ENCODE results near the gene CALCA. TPM values are rescaled to one million over a fixed set of nuclear protein-coding genes. Genes with fewer than 3 reads are reported as not detected.
A peak's percentile ranks its signal among the peaks of the same experiment; 100 is the strongest.

Gene CALCA
- total RNA-seq, 4 donors from 2014 or later = not detected

- 9% methylated on average over 44 of the region's 64 CpGs; no CpG with 5 or more reads in 1 of the 2 donors for WGBS, 2 donors (ENCODE audit: low coverage in 1 of 2)
- intact Hi-C loops (cut with DNase I; ENCODE audit: low total_unique reads) = no loop called here
- H3K4me3 ChIP-seq = peak overlapping the region in 2 of 4 donors; percentile 3 to 30
- peaks cover 3 to 37% (median 24%) of the 10 kb centered on the region in 4 donors for H3K4me1 ChIP-seq
- in situ Hi-C loops (cut with MboI; ENCODE audit: low pct_ligation_motif_present in 1 of 4, low pct_unique_long_range_greater_than_20kb in 1 of 4, low sequenced_read_pairs in 3 of 4) = no loop called here
- no peak for TF ChIP-seq CTCF (IDR thresholded peaks at IDR 0.05)
- TF ChIP-seq POLR2A (IDR thresholded peaks at IDR 0.05) = no peak
- no peak for TF ChIP-seq EP300 (IDR thresholded peaks at IDR 0.05; ENCODE audit: low read depth)
- no peak for TF ChIP-seq POLR2AphosphoS5 (IDR thresholded peaks at IDR 0.05)
- peaks cover 92% of the 10 kb centered on the region for H3K27me3 ChIP-seq
- H3K9me3 ChIP-seq = no peaks in the 10 kb centered on the region
- no peak overlapping the region for H3K27ac ChIP-seq
- H3K36me3 ChIP-seq = no peaks in the 10 kb centered on the region
- DNase-seq = no peak
Measured at GRCh38 chr11:14973621-14974514, 1.7 kb upstream of the CALCA start.

- Histone ChIP-seq H3K4me1 (peaks cover 3 to 40% (median 24%) of the 10 kb centered on the region in 4 donors), H3K9me3 (no peaks in the 10 kb centered on the region), H3K4me3 (no peak overlapping the region), H3K36me3 (no peaks in the 10 kb centered on the region), H3K27me3 (peaks cover 84% of the 10 kb centered on the region), H3K27ac (no peak overlapping the region)
- in situ Hi-C loops (cut with MboI; ENCODE audit: low pct_ligation_motif_present in 1 of 4, low pct_unique_long_range_greater_than_20kb in 1 of 4, low sequenced_read_pairs in 3 of 4) (no loop called here), intact Hi-C loops (cut with DNase I; ENCODE audit: low total_unique reads) (no loop called here)
- 24 to 40% methylated on average over 5 to 22 of the region's 22 CpGs for WGBS, 2 donors (ENCODE audit: low coverage in 1 of 2)
- no peak for DNase-seq
- TF ChIP-seq EP300 (IDR thresholded peaks at IDR 0.05; ENCODE audit: low read depth) (no peak), CTCF (IDR thresholded peaks at IDR 0.05) (no peak), POLR2A (IDR thresholded peaks at IDR 0.05) (no peak), POLR2AphosphoS5 (IDR thresholded peaks at IDR 0.05) (no peak)
Measured at GRCh38 chr11:14972581-14973495, 687 bp upstream of the CALCA start.

GRCh38 chr11:14969901-14970323, 2.2 kb downstream of the CALCA start:
- no peaks in the 10 kb centered on the region for H3K36me3 ChIP-seq
- peaks cover 3 to 39% (median 23%) of the 10 kb centered on the region in 4 donors for H3K4me1 ChIP-seq
- H3K27me3 ChIP-seq = peaks cover 54% of the 10 kb centered on the region
- H3K27ac ChIP-seq = no peak overlapping the region
- in situ Hi-C loops (cut with MboI; ENCODE audit: low pct_ligation_motif_present in 1 of 4, low pct_unique_long_range_greater_than_20kb in 1 of 4, low sequenced_read_pairs in 3 of 4) (no loop called here), intact Hi-C loops (cut with DNase I; ENCODE audit: low total_unique reads) (no loop called here)
- no peak overlapping the region for H3K4me3 ChIP-seq
- no peaks in the 10 kb centered on the region for H3K9me3 ChIP-seq
- WGBS, 2 donors (ENCODE audit: low coverage in 1 of 2) = 0 to 36% methylated on average over 3 to 7 of the region's 7 CpGs
- peak; percentile 29 for DNase-seq
- TF ChIP-seq CTCF (IDR thresholded peaks at IDR 0.05) (peak in 4 of 5 experiments; percentile 17 to 31 (median 26)), EP300 (IDR thresholded peaks at IDR 0.05; ENCODE audit: low read depth) (no peak)

Measured in transverse colon (tissue), 4 donors.